ENCODE measurements around the gene LGR4. TPM values are rescaled to one million over a fixed set of nuclear protein-coding genes. Genes with fewer than 3 reads are reported as not detected.
A peak's percentile ranks its signal among the peaks of the same experiment; 100 is the strongest.

The LGR4 gene
- total and polyA plus RNA-seq, 2 donors: 6.8 to 8.2 TPM

GRCh38 chr11:27373392-27373791, 99.2 kb downstream of the LGR4 start:
- Histone ChIP-seq H3K36me3 (ENCODE audit: control insufficient read depth in 2 of 2, insufficient read depth in 2 of 2, low read length in 1 of 2) (no peaks in the 10 kb centered on the region), H3K4me3 (ENCODE audit: low read length in 2 of 2) (no peak overlapping the region), H3K4me1 (ENCODE audit: control insufficient read depth in 2 of 2, insufficient read depth in 2 of 2, low read length in 2 of 2) (no peaks in the 10 kb centered on the region), H3K27ac (ENCODE audit: low read depth in 1 of 2, low read length in 1 of 2) (no peak overlapping the region), H3K9me3 (ENCODE audit: control insufficient read depth in 2 of 2, insufficient read depth in 1 of 2, low read length in 1 of 2) (no peaks in the 10 kb centered on the region), H3K27me3 (ENCODE audit: control insufficient read depth in 2 of 2, insufficient read depth in 1 of 2, low read length in 1 of 2) (no peaks in the 10 kb centered on the region)
- WGBS: 90% methylated on average over 3 of the region's 3 CpGs
- no peak for DNase-seq (ENCODE audit: low read depth in 6 of 9, low spot score in 9 of 9)

- 93% methylated on average over 2 of the region's 2 CpGs for WGBS
- Histone ChIP-seq H3K36me3 (ENCODE audit: control insufficient read depth in 2 of 2, insufficient read depth in 2 of 2, low read length in 1 of 2) (no peaks in the 10 kb centered on the region), H3K27ac (ENCODE audit: low read depth in 1 of 2, low read length in 1 of 2) (no peak overlapping the region), H3K27me3 (ENCODE audit: control insufficient read depth in 2 of 2, insufficient read depth in 1 of 2, low read length in 1 of 2) (no peaks in the 10 kb centered on the region), H3K9me3 (ENCODE audit: control insufficient read depth in 2 of 2, insufficient read depth in 1 of 2, low read length in 1 of 2) (no peaks in the 10 kb centered on the region), H3K4me1 (ENCODE audit: control insufficient read depth in 2 of 2, insufficient read depth in 2 of 2, low read length in 2 of 2) (no peaks in the 10 kb centered on the region), H3K4me3 (ENCODE audit: low read length in 2 of 2) (no peak overlapping the region)
- no peak for DNase-seq (ENCODE audit: low read depth in 6 of 9, low spot score in 9 of 9)
These were observed 100.4 kb downstream of the LGR4 start for GRCh38 chr11:27372164-27372563.

GRCh38 chr11:27371489-27371888, 101.1 kb downstream of the LGR4 start:
- H3K4me1 ChIP-seq (ENCODE audit: control insufficient read depth in 2 of 2, insufficient read depth in 2 of 2, low read length in 2 of 2): no peaks in the 10 kb centered on the region
- H3K27me3 ChIP-seq (ENCODE audit: control insufficient read depth in 2 of 2, insufficient read depth in 1 of 2, low read length in 1 of 2): no peaks in the 10 kb centered on the region
- no peak overlapping the region for H3K4me3 ChIP-seq (ENCODE audit: low read length in 2 of 2)
- no peaks in the 10 kb centered on the region for H3K36me3 ChIP-seq (ENCODE audit: control insufficient read depth in 2 of 2, insufficient read depth in 2 of 2, low read length in 1 of 2)
- no peaks in the 10 kb centered on the region for H3K9me3 ChIP-seq (ENCODE audit: control insufficient read depth in 2 of 2, insufficient read depth in 1 of 2, low read length in 1 of 2)
- no peak overlapping the region for H3K27ac ChIP-seq (ENCODE audit: low read depth in 1 of 2, low read length in 1 of 2)
- DNase-seq (ENCODE audit: low read depth in 6 of 9, low spot score in 9 of 9): no peak

DNA sequence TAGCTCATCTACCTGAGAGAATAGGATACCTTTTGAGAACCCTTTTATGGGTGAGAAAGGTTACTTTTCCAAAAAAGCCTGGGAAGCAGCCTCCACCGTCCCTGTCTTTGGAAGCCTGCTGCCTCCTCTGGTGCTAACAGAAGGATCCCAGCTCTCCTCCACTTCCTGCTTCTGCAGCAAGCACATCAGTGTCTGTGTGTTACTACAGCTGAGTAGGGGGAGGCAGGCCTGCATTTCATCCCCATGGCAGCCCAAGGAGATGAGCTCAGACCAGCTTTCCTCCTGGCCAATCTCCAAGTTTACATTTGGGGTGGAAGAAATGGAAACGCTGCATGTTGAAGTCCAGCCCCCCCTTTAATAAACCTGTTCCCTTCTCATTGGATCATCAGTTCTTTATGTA, 102.2 kb downstream of the LGR4 start:
- DNase-seq (ENCODE audit: low read depth in 6 of 9, low spot score in 9 of 9): no peak
- Histone ChIP-seq H3K4me1 (ENCODE audit: control insufficient read depth in 2 of 2, insufficient read depth in 2 of 2, low read length in 2 of 2) (no peaks in the 10 kb centered on the region), H3K9me3 (ENCODE audit: control insufficient read depth in 2 of 2, insufficient read depth in 1 of 2, low read length in 1 of 2) (no peaks in the 10 kb centered on the region), H3K27ac (ENCODE audit: low read depth in 1 of 2, low read length in 1 of 2) (no peak overlapping the region), H3K4me3 (ENCODE audit: low read length in 2 of 2) (no peak overlapping the region), H3K27me3 (ENCODE audit: control insufficient read depth in 2 of 2, insufficient read depth in 1 of 2, low read length in 1 of 2) (no peaks in the 10 kb centered on the region), H3K36me3 (ENCODE audit: control insufficient read depth in 2 of 2, insufficient read depth in 2 of 2, low read length in 1 of 2) (no peaks in the 10 kb centered on the region)
- 92% methylated on average over 2 of the region's 2 CpGs for WGBS

GRCh38 chr11:27367881-27368280, 104.7 kb downstream of the LGR4 start:
- WGBS: 95% methylated on average over 10 of the region's 10 CpGs
- no peak for DNase-seq (ENCODE audit: low read depth in 6 of 9, low spot score in 9 of 9)
- no peaks in the 10 kb centered on the region for H3K36me3 ChIP-seq (ENCODE audit: control insufficient read depth in 2 of 2, insufficient read depth in 2 of 2, low read length in 1 of 2)
- H3K9me3 ChIP-seq (ENCODE audit: control insufficient read depth in 2 of 2, insufficient read depth in 1 of 2, low read length in 1 of 2): no peaks in the 10 kb centered on the region
- no peak overlapping the region for H3K4me3 ChIP-seq (ENCODE audit: low read length in 2 of 2)
- no peaks in the 10 kb centered on the region for H3K27me3 ChIP-seq (ENCODE audit: control insufficient read depth in 2 of 2, insufficient read depth in 1 of 2, low read length in 1 of 2)
- H3K4me1 ChIP-seq (ENCODE audit: control insufficient read depth in 2 of 2, insufficient read depth in 2 of 2, low read length in 2 of 2): peaks cover 0 to 3% of the 10 kb centered on the region in 2 donors
- no peak overlapping the region for H3K27ac ChIP-seq (ENCODE audit: low read depth in 1 of 2, low read length in 1 of 2)

DNA sequence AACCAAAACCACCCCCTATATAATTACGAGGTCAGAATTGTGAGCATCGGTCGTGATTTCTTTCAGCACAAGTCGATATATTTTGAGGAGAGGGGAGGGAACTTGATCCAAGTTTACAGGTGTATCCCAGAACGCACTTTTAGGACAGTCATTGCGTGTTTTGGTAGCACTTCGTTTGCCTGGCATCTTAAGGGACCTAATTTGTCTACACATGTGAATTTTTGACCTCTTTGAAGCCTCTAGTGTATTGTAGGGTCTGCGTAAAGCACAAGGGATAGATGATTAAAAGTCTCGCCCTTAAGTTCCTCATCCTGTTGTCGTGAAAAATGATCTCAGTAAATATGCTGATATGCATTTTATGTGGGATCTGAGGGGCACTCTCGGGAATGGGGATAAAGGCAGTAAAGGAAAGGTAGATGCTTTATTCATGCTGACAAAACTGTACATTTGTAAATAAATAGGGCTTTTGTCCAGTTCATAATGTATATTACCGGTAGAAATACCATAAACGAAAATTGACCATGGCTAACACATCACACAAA, 108.9 kb downstream of the LGR4 start:
- WGBS: 41% methylated on average over 13 of the region's 13 CpGs
- peaks cover 3 to 7% of the 10 kb centered on the region in 2 donors for H3K4me1 ChIP-seq (ENCODE audit: control insufficient read depth in 2 of 2, insufficient read depth in 2 of 2, low read length in 2 of 2)
- peak overlapping the region; percentile 71 to 74 for H3K4me3 ChIP-seq (ENCODE audit: low read length in 2 of 2)
- H3K9me3 ChIP-seq (ENCODE audit: control insufficient read depth in 2 of 2, insufficient read depth in 1 of 2, low read length in 1 of 2): no peaks in the 10 kb centered on the region
- H3K36me3 ChIP-seq (ENCODE audit: control insufficient read depth in 2 of 2, insufficient read depth in 2 of 2, low read length in 1 of 2): no peaks in the 10 kb centered on the region
- peak overlapping the region; percentile 4 to 8 for H3K27ac ChIP-seq (ENCODE audit: low read depth in 1 of 2, low read length in 1 of 2)
- no peaks in the 10 kb centered on the region for H3K27me3 ChIP-seq (ENCODE audit: control insufficient read depth in 2 of 2, insufficient read depth in 1 of 2, low read length in 1 of 2)
- DNase-seq (ENCODE audit: low read depth in 6 of 9, low spot score in 9 of 9): no peak

DNA sequence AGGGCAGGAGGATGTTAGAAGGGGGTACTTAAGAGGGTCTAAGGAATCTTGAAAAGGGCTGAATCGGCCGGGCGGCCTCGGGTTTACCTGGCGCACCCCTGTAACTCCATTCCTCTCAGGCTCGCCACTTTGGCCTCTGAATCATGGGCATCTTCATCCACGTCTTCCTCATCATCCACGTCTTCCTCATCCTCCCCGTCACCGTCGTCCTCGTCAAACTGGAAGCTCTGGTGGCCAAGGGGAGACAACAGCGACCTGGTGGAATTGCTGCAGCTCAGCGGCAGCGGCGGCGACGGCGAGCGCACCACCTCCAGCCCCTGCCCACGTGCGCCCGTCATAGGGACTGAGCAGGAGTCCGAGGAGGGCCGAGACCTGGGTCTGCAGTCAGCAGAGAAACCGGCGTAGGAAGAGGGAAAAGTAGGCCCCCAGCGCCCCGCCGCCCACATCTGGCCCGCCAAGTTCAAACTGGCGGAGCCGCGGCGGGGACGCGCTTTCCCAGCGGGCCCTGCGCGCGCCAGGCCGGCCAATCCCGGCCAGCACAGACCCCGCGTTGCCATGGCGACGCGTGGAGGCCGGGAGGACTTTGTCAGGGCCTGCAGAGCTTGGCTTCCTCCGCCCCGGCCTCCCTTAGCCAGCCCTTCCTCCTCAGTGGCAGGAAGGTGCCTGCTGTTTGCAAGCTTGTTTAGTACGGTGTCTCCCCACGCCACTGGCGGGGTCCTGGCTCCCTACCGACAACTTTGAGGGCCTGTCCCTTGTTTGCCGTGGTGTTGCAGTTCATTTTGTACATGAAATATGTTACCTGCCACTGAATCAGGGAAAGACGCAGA, 109.6 kb downstream of the LGR4 start, which contains the start of gene CCDC34:
Gene CCDC34, minus strand, starts transcription at position 467 of the 827 bp plus-strand sequence. Its CDS starts 21 bp downstream, at position 446.
- under 1% methylated on average over 57 of the region's 57 CpGs for WGBS
- peak; percentile 52 to 96 (median 91) for DNase-seq (ENCODE audit: low read depth in 6 of 9, low spot score in 9 of 9)
- H3K4me3 ChIP-seq (ENCODE audit: low read length in 2 of 2): peak within 1 kb of the TSS; percentile 71 to 74
- no peaks in the 10 kb centered on the region for H3K9me3 ChIP-seq (ENCODE audit: control insufficient read depth in 2 of 2, insufficient read depth in 1 of 2, low read length in 1 of 2)
- H3K27me3 ChIP-seq (ENCODE audit: control insufficient read depth in 2 of 2, insufficient read depth in 1 of 2, low read length in 1 of 2): no peaks in the 10 kb centered on the region
- peak within 1 kb of the TSS; percentile 8 to 45 for H3K27ac ChIP-seq (ENCODE audit: low read depth in 1 of 2, low read length in 1 of 2)
- H3K36me3 ChIP-seq (ENCODE audit: control insufficient read depth in 2 of 2, insufficient read depth in 2 of 2, low read length in 1 of 2): no peaks in the 10 kb centered on the region
- H3K4me1 ChIP-seq (ENCODE audit: control insufficient read depth in 2 of 2, insufficient read depth in 2 of 2, low read length in 2 of 2): peaks cover 3 to 7% of the 10 kb centered on the region in 2 donors

DNA sequence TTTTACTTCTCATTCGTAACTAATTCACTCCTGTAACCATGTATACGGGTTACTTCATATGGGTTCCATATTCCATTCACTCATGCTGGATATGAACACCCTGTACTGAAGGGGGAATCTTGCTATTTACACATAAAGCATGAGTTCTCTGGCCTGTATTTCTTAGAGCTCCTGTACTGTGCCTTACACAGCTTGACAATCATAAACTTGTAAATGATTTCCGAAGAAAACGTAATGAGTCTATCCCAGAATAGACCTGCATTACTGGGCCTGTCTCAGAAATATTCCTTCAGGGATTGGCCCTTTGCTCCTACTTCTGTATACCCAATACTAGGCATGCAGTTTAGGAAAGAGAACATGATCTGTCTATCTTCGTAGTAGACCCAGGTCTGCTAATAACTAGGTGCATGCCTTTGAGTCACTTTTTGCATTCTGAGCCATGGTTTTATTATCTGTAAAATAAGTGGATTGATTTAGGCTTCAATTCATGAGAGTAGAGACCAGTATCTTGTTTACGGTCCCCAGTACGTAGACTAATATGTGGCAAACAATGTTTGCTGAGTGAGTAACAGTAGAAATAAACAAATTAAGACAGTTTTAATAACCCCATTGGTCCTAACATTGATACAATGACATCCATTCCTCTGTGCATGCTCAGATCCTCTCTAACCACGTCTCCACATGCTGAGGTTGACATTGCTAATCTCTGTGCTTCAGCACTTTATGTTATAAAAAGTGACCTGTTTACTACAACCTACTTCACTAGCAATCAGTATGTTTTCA, 110.8 kb downstream of the LGR4 start:
- H3K27ac ChIP-seq (ENCODE audit: low read depth in 1 of 2, low read length in 1 of 2): no peak overlapping the region
- peaks cover 3 to 7% of the 10 kb centered on the region in 2 donors for H3K4me1 ChIP-seq (ENCODE audit: control insufficient read depth in 2 of 2, insufficient read depth in 2 of 2, low read length in 2 of 2)
- WGBS: 94% methylated on average over 8 of the region's 8 CpGs
- no peaks in the 10 kb centered on the region for H3K27me3 ChIP-seq (ENCODE audit: control insufficient read depth in 2 of 2, insufficient read depth in 1 of 2, low read length in 1 of 2)
- H3K9me3 ChIP-seq (ENCODE audit: control insufficient read depth in 2 of 2, insufficient read depth in 1 of 2, low read length in 1 of 2): no peaks in the 10 kb centered on the region
- peak overlapping the region; percentile 71 to 74 for H3K4me3 ChIP-seq (ENCODE audit: low read length in 2 of 2)
- no peaks in the 10 kb centered on the region for H3K36me3 ChIP-seq (ENCODE audit: control insufficient read depth in 2 of 2, insufficient read depth in 2 of 2, low read length in 1 of 2)
- no peak for DNase-seq (ENCODE audit: low read depth in 6 of 9, low spot score in 9 of 9)

- peaks cover 0 to 7% of the 10 kb centered on the region in 2 donors for H3K4me1 ChIP-seq (ENCODE audit: control insufficient read depth in 2 of 2, insufficient read depth in 2 of 2, low read length in 2 of 2)
- H3K36me3 ChIP-seq (ENCODE audit: control insufficient read depth in 2 of 2, insufficient read depth in 2 of 2, low read length in 1 of 2): no peaks in the 10 kb centered on the region
- DNase-seq (ENCODE audit: low read depth in 6 of 9, low spot score in 9 of 9): no peak
- H3K4me3 ChIP-seq (ENCODE audit: low read length in 2 of 2): no peak overlapping the region
- no peaks in the 10 kb centered on the region for H3K9me3 ChIP-seq (ENCODE audit: control insufficient read depth in 2 of 2, insufficient read depth in 1 of 2, low read length in 1 of 2)
- H3K27me3 ChIP-seq (ENCODE audit: control insufficient read depth in 2 of 2, insufficient read depth in 1 of 2, low read length in 1 of 2): no peaks in the 10 kb centered on the region
- 100% methylated on average over 1 of the region's 1 CpG for WGBS
- no peak overlapping the region for H3K27ac ChIP-seq (ENCODE audit: low read depth in 1 of 2, low read length in 1 of 2)
These were observed 114.3 kb downstream of the LGR4 start for GRCh38 chr11:27358296-27358695.

Data from thymus (tissue), 11 donors.